ENCODE results near the gene SRC.

DNA sequence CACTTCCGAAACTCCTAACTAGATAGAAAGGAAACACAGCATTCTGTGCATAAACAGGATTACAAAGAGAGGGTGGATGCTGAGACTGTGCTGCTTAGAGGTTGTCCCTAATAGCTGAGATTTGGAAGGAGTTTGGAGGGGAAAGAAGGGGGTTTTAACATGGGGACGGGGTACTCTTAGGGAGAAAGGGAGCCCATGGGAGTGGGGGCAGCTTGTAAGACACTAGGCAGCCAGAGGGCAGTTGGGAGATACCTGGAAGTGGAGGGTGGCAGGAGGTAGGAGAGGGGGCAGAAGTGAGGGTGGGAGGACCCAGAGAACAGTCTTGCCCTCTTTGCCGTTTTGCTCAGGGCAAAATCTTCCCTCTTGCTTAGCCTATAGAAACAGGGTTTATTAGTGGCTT, 40.1 kb upstream of the SRC start:
- TF ChIP-seq GATA3 (IDR thresholded peaks at IDR 0.05; ENCODE audit: low read depth, low read length) (no peak), GATA2 (IDR thresholded peaks at IDR 0.05; ENCODE audit: low read depth, low read length) (no peak)

Data from SH-SY5Y (cell line).